SU-DHL-6 (cell line): Measurements from ENCODE around the gene RNF43.

Source experiments
- H2AFZ ChIP-seq: fragments of 200-600 bp; sonication (generic); 2 replicates; pipeline ENCODE4 v1.6.1; 2014; ENCODE audit warnings: low read depth, mild to moderate bottlenecking, moderate library complexity, mixed read lengths, antibody characterized with exemption, low read length; ENCODE audit not compliant: severe bottlenecking
- H3F3A ChIP-seq: fragments of 200-600 bp; shearing (Covaris generic); 2 replicates; pipeline ENCODE4 v1.6.0; 2016; ENCODE audit warnings: antibody characterized with exemption, mild to moderate bottlenecking; ENCODE audit not compliant: insufficient read depth
- H3K27ac ChIP-seq: fragments of 200-600 bp; sonication (generic); 2 replicates; pipeline ENCODE4 v1.5.1; 2016; ENCODE audit warnings: low read depth, mild to moderate bottlenecking, low read length, moderate library complexity, mixed read lengths
- H3K27me3 ChIP-seq: fragments of 200-600 bp; sonication (generic), shearing (Covaris generic); 2 replicates; pipeline ENCODE4 v1.6.0; 2014; ENCODE audit warnings: mild to moderate bottlenecking, low read length
- H3K36me3 ChIP-seq: fragments of 200-600 bp; sonication (generic); 2 replicates; pipeline ENCODE4 v1.6.1; 2014; ENCODE audit warnings: mild to moderate bottlenecking, low read length, mixed read lengths
- H3K4me2 ChIP-seq: fragments of 300-600, 200-600 bp; shearing (Covaris generic), sonication (generic); 2 replicates; pipeline ENCODE4 v1.6.0; 2014; ENCODE audit warnings: low read length, low read depth, mild to moderate bottlenecking; ENCODE audit not compliant: poor library complexity, severe bottlenecking
- H3K4me3 ChIP-seq: fragments of 200-600 bp; sonication (generic); 2 replicates; pipeline ENCODE4 v1.5.1; 2014; ENCODE audit warnings: antibody characterized with exemption, low read length, mild to moderate bottlenecking, mixed read lengths; ENCODE audit not compliant: insufficient read depth, poor library complexity, severe bottlenecking
- H3K79me2 ChIP-seq: fragments of 200-600 bp; sonication (generic); 2 replicates; pipeline ENCODE4 v1.6.1; 2014; ENCODE audit warnings: mild to moderate bottlenecking, low read length, moderate library complexity; ENCODE audit not compliant: insufficient read depth
- H3K9ac ChIP-seq: fragments of 200-600 bp; sonication (generic); 2 replicates; pipeline ENCODE4 v1.7.0; 2014; ENCODE audit warnings: mild to moderate bottlenecking, low read length
- H3K9me2 ChIP-seq: fragments of 200-600 bp; sonication (generic); replicated peaks from 2 replicates; pipeline ENCODE4 v1.6.1; 2014; ENCODE audit warnings: low read length; ENCODE audit not compliant: insufficient read depth
- H3K9me3 ChIP-seq: fragments of 200-600 bp; sonication (generic); 2 replicates; pipeline ENCODE4 v1.6.1; 2014; ENCODE audit warnings: low read length, mixed read lengths; ENCODE audit not compliant: insufficient read depth
- H4K20me1 ChIP-seq: fragments of 200-600 bp; sonication (generic); 2 replicates; pipeline ENCODE4 v1.6.1; 2014; ENCODE audit warnings: low read depth, mild to moderate bottlenecking, antibody characterized with exemption, low read length, moderate library complexity, mixed read lengths
- CTCF ChIP-seq: fragments of 200-600 bp; sonication (generic); IDR thresholded peaks from one replicate; pipeline ENCODE4 v1.5.1; 2017; ENCODE audit warnings: antibody characterized with exemption, mild to moderate bottlenecking, low read length, moderate library complexity; ENCODE audit not compliant: insufficient read depth, poor library complexity, severe bottlenecking
- EZH2phosphoT487 ChIP-seq: fragments of 200-600 bp; sonication (generic), shearing (Covaris generic); conservative IDR thresholded peaks from 2 replicates; pipeline ENCODE4 v1.6.1; 2018; ENCODE audit warnings: mild to moderate bottlenecking, antibody characterized with exemption, low read length, moderate library complexity, mixed read lengths

RNF43 gene

GRCh38 chr17:58390884-58391283 lies 26.4 kb downstream of the RNF43 start:
- H3K79me2 ChIP-seq, result no peaks in the 10 kb centered on the region
- H3K27ac ChIP-seq, result no peak overlapping the region

DNA sequence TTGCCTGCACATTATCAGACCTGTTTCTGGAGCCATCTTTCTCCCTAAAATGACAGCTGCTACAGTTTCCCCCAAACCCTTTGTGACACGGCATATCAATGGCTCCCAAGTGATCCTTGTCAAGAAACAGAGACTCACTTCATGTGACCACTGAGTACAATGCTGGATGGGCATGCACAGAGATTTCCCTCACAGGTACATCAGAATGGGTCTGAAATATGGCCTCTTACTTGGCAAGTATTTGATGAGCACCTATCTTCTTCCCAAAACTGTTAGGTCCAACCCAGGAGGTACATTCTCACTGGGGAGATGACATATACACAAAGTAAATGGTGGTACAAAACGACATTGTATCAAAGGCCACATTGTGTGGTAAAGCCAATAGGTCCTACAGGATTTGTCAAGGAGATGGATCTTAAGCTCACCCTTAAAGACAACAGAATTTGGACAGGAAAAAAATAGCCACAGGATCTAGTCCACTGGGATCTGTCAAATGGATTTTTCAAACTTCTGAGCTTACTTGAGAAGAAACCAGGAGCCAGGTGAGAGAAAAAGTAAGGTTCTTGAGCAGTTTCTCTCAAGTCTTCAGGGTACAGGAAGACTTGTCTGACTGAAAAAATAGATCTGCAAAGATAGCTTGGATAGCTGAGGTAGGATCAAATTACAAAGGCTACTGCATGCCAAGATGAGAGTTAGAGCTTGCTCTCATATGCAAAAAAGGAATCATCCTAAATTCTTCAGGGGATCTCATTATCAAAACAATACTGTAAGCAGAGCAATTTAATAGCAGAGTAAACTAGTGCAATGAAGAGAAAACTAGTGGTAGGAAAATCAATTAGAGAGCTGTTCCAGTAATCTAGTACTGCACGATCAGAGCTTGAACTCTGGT lies 28.8 kb downstream of the RNF43 start:
- Histone ChIP-seq H3K4me3 (no peak overlapping the region), H3K36me3 (no peaks in the 10 kb centered on the region), H3F3A (no peaks in the 10 kb centered on the region)

More at GRCh38 chr17:58390884-58391283, 26.4 kb downstream of the RNF43 start:
- H3K4me3 ChIP-seq, result no peak overlapping the region
- no peaks in the 10 kb centered on the region for H3F3A ChIP-seq
- no peaks in the 10 kb centered on the region for H3K36me3 ChIP-seq
- no peaks in the 10 kb centered on the region for H4K20me1 ChIP-seq
- no peaks in the 10 kb centered on the region for H3K9me2 ChIP-seq
- H2AFZ ChIP-seq, result no peak overlapping the region
- no peak overlapping the region for H3K4me2 ChIP-seq
- H3K27me3 ChIP-seq, result no peaks in the 10 kb centered on the region
- no peak for TF ChIP-seq EZH2phosphoT487
- TF ChIP-seq CTCF, result no peak
- no peak overlapping the region for H3K9ac ChIP-seq
- H3K9me3 ChIP-seq, result no peaks in the 10 kb centered on the region

GRCh38 chr17:58387834-58388233 lies 29.5 kb downstream of the RNF43 start:
- Histone ChIP-seq H2AFZ (no peak overlapping the region), H3K4me3 (no peak overlapping the region), H3K9me2 (no peaks in the 10 kb centered on the region), H4K20me1 (no peaks in the 10 kb centered on the region), H3K4me2 (no peak overlapping the region), H3F3A (no peaks in the 10 kb centered on the region), H3K27me3 (no peaks in the 10 kb centered on the region), H3K9ac (no peak overlapping the region), H3K36me3 (no peaks in the 10 kb centered on the region), H3K9me3 (no peaks in the 10 kb centered on the region), H3K79me2 (no peaks in the 10 kb centered on the region), H3K27ac (no peak overlapping the region)
- no peak for TF ChIP-seq CTCF
- no peak for TF ChIP-seq EZH2phosphoT487

More for the DNA sequence above, 28.8 kb downstream of the RNF43 start:
- Histone ChIP-seq H3K9me2 (no peaks in the 10 kb centered on the region), H3K9ac (no peak overlapping the region), H2AFZ (no peak overlapping the region), H3K27ac (no peak overlapping the region), H3K9me3 (no peaks in the 10 kb centered on the region), H3K79me2 (no peaks in the 10 kb centered on the region), H3K27me3 (no peaks in the 10 kb centered on the region), H4K20me1 (no peaks in the 10 kb centered on the region), H3K4me2 (no peak overlapping the region)
- no peak for TF ChIP-seq EZH2phosphoT487
- no peak for TF ChIP-seq CTCF
